NCI-H2081 (cell line): Measurements from ENCODE around the gene ASGR2.

Experiments
- DNase-seq, 2 experiments: peaks; one replicate each; lab custom pipeline; 2025; lab: John Stamatoyannopoulos, UW

ASGR2 gene

GRCh38 chr17:7060165-7060891 is 54.3 kb downstream of the ASGR2 start:
- no peak for DNase-seq

- DNase-seq: no peak
These were observed 55.7 kb downstream of the ASGR2 start for GRCh38 chr17:7058831-7059447.

GRCh38 chr17:7056386-7056785 is 58.2 kb downstream of the ASGR2 start:
- no peak for DNase-seq
